Measurements from ENCODE around the gene WNT3A.

DNA sequence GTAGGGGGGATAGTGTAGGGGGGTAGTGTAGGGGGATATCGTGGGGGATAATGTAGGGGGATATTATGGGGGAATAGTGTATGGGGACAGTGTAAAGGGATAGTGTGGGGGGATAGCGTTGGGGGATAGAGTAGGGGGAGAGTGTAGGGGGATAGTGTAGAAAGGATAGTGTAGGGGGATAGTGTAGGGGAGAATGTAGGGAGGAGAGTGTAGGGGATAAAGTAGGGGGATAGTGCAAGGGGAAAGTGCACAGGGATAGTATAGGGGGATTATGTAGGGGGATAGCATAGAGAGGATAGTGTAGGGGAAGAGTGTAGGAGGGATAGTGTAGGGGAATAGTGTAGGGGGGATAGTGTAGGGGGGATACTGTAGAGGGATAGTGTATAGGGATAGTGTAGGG lies 63.4 kb downstream of the WNT3A start:
- TF ChIP-seq, protein P1, sequence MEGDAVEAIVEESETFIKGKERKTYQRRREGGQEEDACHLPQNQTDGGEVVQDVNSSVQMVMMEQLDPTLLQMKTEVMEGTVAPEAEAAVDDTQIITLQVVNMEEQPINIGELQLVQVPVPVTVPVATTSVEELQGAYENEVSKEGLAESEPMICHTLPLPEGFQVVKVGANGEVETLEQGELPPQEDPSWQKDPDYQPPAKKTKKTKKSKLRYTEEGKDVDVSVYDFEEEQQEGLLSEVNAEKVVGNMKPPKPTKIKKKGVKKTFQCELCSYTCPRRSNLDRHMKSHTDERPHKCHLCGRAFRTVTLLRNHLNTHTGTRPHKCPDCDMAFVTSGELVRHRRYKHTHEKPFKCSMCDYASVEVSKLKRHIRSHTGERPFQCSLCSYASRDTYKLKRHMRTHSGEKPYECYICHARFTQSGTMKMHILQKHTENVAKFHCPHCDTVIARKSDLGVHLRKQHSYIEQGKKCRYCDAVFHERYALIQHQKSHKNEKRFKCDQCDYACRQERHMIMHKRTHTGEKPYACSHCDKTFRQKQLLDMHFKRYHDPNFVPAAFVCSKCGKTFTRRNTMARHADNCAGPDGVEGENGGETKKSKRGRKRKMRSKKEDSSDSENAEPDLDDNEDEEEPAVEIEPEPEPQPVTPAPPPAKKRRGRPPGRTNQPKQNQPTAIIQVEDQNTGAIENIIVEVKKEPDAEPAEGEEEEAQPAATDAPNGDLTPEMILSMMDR (conservative IDR thresholded peaks at IDR 0.05; ENCODE audit: low read depth, low read length), result no peak
- TF ChIP-seq EZH2 (IDR thresholded peaks at IDR 0.05; ENCODE audit: borderline replicate concordance, low read depth, low read length, poor library complexity, severe bottlenecking), result no peak
